ENCODE results near the gene PRR5. TPM values are rescaled to one million over a fixed set of nuclear protein-coding genes. Genes with fewer than 3 reads are reported as not detected.

The PRR5 gene
- total and polyA plus RNA-seq, 4 experiments from 2014 or later, result 45.1 to 74.0 (median 46.2) TPM

GRCh38 chr22:44732661-44733060 is 30.7 kb downstream of the PRR5 start:
- H3K36me3 Mint-ChIP-seq, result peaks cover 7 to 11% of the 10 kb centered on the region in 2 donors
- Histone ChIP-seq H3K4me1 (ENCODE audit: insufficient read depth, low read length) (no peaks in the 10 kb centered on the region), H3K9me3 (ENCODE audit: control insufficient read depth in 1 of 2, low read length in 2 of 2) (no peaks in the 10 kb centered on the region), H3K36me3 (ENCODE audit: insufficient read depth, low read length) (no peaks in the 10 kb centered on the region), H3K27ac (ENCODE audit: low read depth, low read length) (no peak overlapping the region), H3K4me3 (ENCODE audit: low read length in 2 of 2) (no peak overlapping the region), H3K27me3 (ENCODE audit: insufficient read depth, low read length) (no peaks in the 10 kb centered on the region)
- intact Hi-C loops (cut with micrococcal nuclease), result no loop called here
- H3K27me3 Mint-ChIP-seq, result no peaks in the 10 kb centered on the region
- DNase-seq, result no peak
- ChIA-PET CTCF (ENCODE audit: partially characterized antibody) (interaction anchor here (0.7 to 8.1 kb wide), 3 partner anchors 20 to 36 kb away, joined by 3 to 91 read pairs (median 5); no protein-coding TSS in a partner anchor), POLR2A (ENCODE audit: partially characterized antibody) (no interaction called here)
- peak overlapping the region in 2 of 7 donors; percentile 38 to 43 for H3K27ac Mint-ChIP-seq
- no peak overlapping the region for H3K4me3 Mint-ChIP-seq
- no peaks in the 10 kb centered on the region for H3K9me3 Mint-ChIP-seq
- peaks cover 0 to 5% (median 2%) of the 10 kb centered on the region in 4 donors for H3K4me1 Mint-ChIP-seq

- Mint-ChIP-seq H3K4me3 (no peak overlapping the region), H3K27ac (no peak overlapping the region), H3K27me3 (no peaks in the 10 kb centered on the region), H3K9me3 (no peaks in the 10 kb centered on the region), H3K4me1 (peaks cover 0 to 5% (median 2%) of the 10 kb centered on the region in 4 donors), H3K36me3 (peaks cover 7 to 11% of the 10 kb centered on the region in 2 donors)
- Histone ChIP-seq H3K36me3 (ENCODE audit: insufficient read depth, low read length) (no peaks in the 10 kb centered on the region), H3K27me3 (ENCODE audit: insufficient read depth, low read length) (no peaks in the 10 kb centered on the region), H3K4me1 (ENCODE audit: insufficient read depth, low read length) (no peaks in the 10 kb centered on the region), H3K27ac (ENCODE audit: low read depth, low read length) (no peak overlapping the region), H3K9me3 (ENCODE audit: control insufficient read depth in 1 of 2, low read length in 2 of 2) (no peaks in the 10 kb centered on the region), H3K4me3 (ENCODE audit: low read length in 2 of 2) (no peak overlapping the region)
- DNase-seq, result no peak
- ChIA-PET POLR2A (ENCODE audit: partially characterized antibody) (no interaction called here), CTCF (ENCODE audit: partially characterized antibody) (interaction anchor here (0.9 to 8.1 kb wide), 4 partner anchors 16 to 48 kb away, joined by 3 to 91 read pairs (median 16); no protein-coding TSS in a partner anchor)
- intact Hi-C loops (cut with micrococcal nuclease), result no loop called here
Observed at GRCh38 chr22:44733426-44734106, 31.6 kb downstream of the PRR5 start.

GRCh38 chr22:44734278-44734677 is 32.3 kb downstream of the PRR5 start:
- Histone ChIP-seq H3K4me3 (ENCODE audit: low read length in 2 of 2) (no peak overlapping the region), H3K27ac (ENCODE audit: low read depth, low read length) (no peak overlapping the region), H3K9me3 (ENCODE audit: control insufficient read depth in 1 of 2, low read length in 2 of 2) (no peaks in the 10 kb centered on the region), H3K27me3 (ENCODE audit: insufficient read depth, low read length) (no peaks in the 10 kb centered on the region), H3K4me1 (ENCODE audit: insufficient read depth, low read length) (no peaks in the 10 kb centered on the region), H3K36me3 (ENCODE audit: insufficient read depth, low read length) (no peaks in the 10 kb centered on the region)
- Mint-ChIP-seq H3K9me3 (no peaks in the 10 kb centered on the region), H3K36me3 (peaks cover 7 to 11% of the 10 kb centered on the region in 2 donors), H3K4me3 (no peak overlapping the region), H3K4me1 (peaks cover 0 to 5% (median 2%) of the 10 kb centered on the region in 4 donors), H3K27ac (peak overlapping the region in 1 of 7 donors; percentile 75), H3K27me3 (no peaks in the 10 kb centered on the region)
- no peak for DNase-seq
- CTCF ChIA-PET (ENCODE audit: partially characterized antibody), result interaction anchor here (0.9 to 8.1 kb wide), 7 partner anchors 15 to 49 kb away, joined by 3 to 91 read pairs (median 7); no protein-coding TSS in a partner anchor
- POLR2A ChIA-PET (ENCODE audit: partially characterized antibody), result no interaction called here
- intact Hi-C loops (cut with micrococcal nuclease), result no loop called here

GRCh38 chr22:44734801-44735517 is 33.0 kb downstream of the PRR5 start:
- Mint-ChIP-seq H3K9me3 (no peaks in the 10 kb centered on the region), H3K4me3 (no peak overlapping the region), H3K27ac (no peak overlapping the region), H3K4me1 (peaks cover 0 to 5% (median 2%) of the 10 kb centered on the region in 4 donors), H3K27me3 (no peaks in the 10 kb centered on the region), H3K36me3 (peaks cover 7 to 11% of the 10 kb centered on the region in 2 donors)
- CTCF ChIA-PET (ENCODE audit: partially characterized antibody), result interaction anchor here (0.7 to 8.1 kb wide), 11 partner anchors 10 to 50 kb away, joined by 3 to 91 read pairs (median 5); no protein-coding TSS in a partner anchor
- H3K4me1 ChIP-seq (ENCODE audit: insufficient read depth, low read length), result no peaks in the 10 kb centered on the region
- POLR2A ChIA-PET (ENCODE audit: partially characterized antibody), result no interaction called here
- intact Hi-C loops (cut with micrococcal nuclease), result no loop called here
- no peak for DNase-seq
- no peaks in the 10 kb centered on the region for H3K9me3 ChIP-seq (ENCODE audit: control insufficient read depth in 1 of 2, low read length in 2 of 2)
- no peak overlapping the region for H3K27ac ChIP-seq (ENCODE audit: low read depth, low read length)
- H3K27me3 ChIP-seq (ENCODE audit: insufficient read depth, low read length), result no peaks in the 10 kb centered on the region
- H3K36me3 ChIP-seq (ENCODE audit: insufficient read depth, low read length), result no peaks in the 10 kb centered on the region
- no peak overlapping the region for H3K4me3 ChIP-seq (ENCODE audit: low read length in 2 of 2)

- Mint-ChIP-seq H3K4me3 (no peak overlapping the region), H3K9me3 (no peaks in the 10 kb centered on the region), H3K4me1 (peaks cover 0 to 5% (median 2%) of the 10 kb centered on the region in 4 donors), H3K27me3 (no peaks in the 10 kb centered on the region), H3K27ac (peak overlapping the region in 1 of 7 donors; percentile 35), H3K36me3 (peaks cover 5 to 8% of the 10 kb centered on the region in 2 donors)
- POLR2A ChIA-PET (ENCODE audit: partially characterized antibody), result interaction anchor here (1.3 kb wide), 1 partner anchor 38 kb away, joined by 3 read pairs; no protein-coding TSS in a partner anchor
- H3K27ac ChIP-seq (ENCODE audit: low read depth, low read length), result no peak overlapping the region
- no peaks in the 10 kb centered on the region for H3K4me1 ChIP-seq (ENCODE audit: insufficient read depth, low read length)
- H3K4me3 ChIP-seq (ENCODE audit: low read length in 2 of 2), result no peak overlapping the region
- no peaks in the 10 kb centered on the region for H3K36me3 ChIP-seq (ENCODE audit: insufficient read depth, low read length)
- CTCF ChIA-PET (ENCODE audit: partially characterized antibody), result interaction anchor here (0.7 to 8.1 kb wide), 10 partner anchors 11 to 50 kb away, joined by 3 to 91 read pairs (median 6); no protein-coding TSS in a partner anchor
- intact Hi-C loops (cut with micrococcal nuclease), result no loop called here
- peak; percentile 66 to 77 (median 69) for DNase-seq
- no peaks in the 10 kb centered on the region for H3K9me3 ChIP-seq (ENCODE audit: control insufficient read depth in 1 of 2, low read length in 2 of 2)
- H3K27me3 ChIP-seq (ENCODE audit: insufficient read depth, low read length), result no peaks in the 10 kb centered on the region
Observed at GRCh38 chr22:44735518-44736428, 33.8 kb downstream of the PRR5 start.

- intact Hi-C loops (cut with micrococcal nuclease), result no loop called here
- Histone ChIP-seq H3K36me3 (ENCODE audit: insufficient read depth, low read length) (no peaks in the 10 kb centered on the region), H3K27me3 (ENCODE audit: insufficient read depth, low read length) (no peaks in the 10 kb centered on the region), H3K27ac (ENCODE audit: low read depth, low read length) (no peak overlapping the region), H3K4me3 (ENCODE audit: low read length in 2 of 2) (no peak overlapping the region), H3K4me1 (ENCODE audit: insufficient read depth, low read length) (no peaks in the 10 kb centered on the region), H3K9me3 (ENCODE audit: control insufficient read depth in 1 of 2, low read length in 2 of 2) (no peaks in the 10 kb centered on the region)
- peaks cover 3 to 6% of the 10 kb centered on the region in 2 donors for H3K36me3 Mint-ChIP-seq
- no peak overlapping the region for H3K4me3 Mint-ChIP-seq
- DNase-seq, result no peak
- no peak overlapping the region for H3K27ac Mint-ChIP-seq
- ChIA-PET POLR2A (ENCODE audit: partially characterized antibody) (interaction anchor here (1.3 kb wide), 1 partner anchor 39 kb away, joined by 3 read pairs; no protein-coding TSS in a partner anchor), CTCF (ENCODE audit: partially characterized antibody) (interaction anchor here (0.9 to 8.1 kb wide), 3 partner anchors 14 to 48 kb away, joined by 3 to 91 read pairs (median 7); no protein-coding TSS in a partner anchor)
- no peaks in the 10 kb centered on the region for H3K9me3 Mint-ChIP-seq
- no peaks in the 10 kb centered on the region for H3K27me3 Mint-ChIP-seq
- H3K4me1 Mint-ChIP-seq, result peaks cover 0 to 5% (median 2%) of the 10 kb centered on the region in 4 donors
Observed at GRCh38 chr22:44736581-44737405, 34.8 kb downstream of the PRR5 start.

Measured in CD4-positive, alpha-beta memory T cell (primary cell).